Activated CD4-positive, CD25-positive, alpha-beta regulatory T cell treated with anti-CD3 and anti-CD28 coated beads, Interleukin-2, amount 50 U/mL, for 16 hours (primary cell): ENCODE measurements around the gene PFN4.

Experiments
- DNase-seq: peaks from one replicate; pipeline ENCODE4 v3.0.0-alpha.2; 2020; ENCODE audit warnings: low read depth, low spot score

PFN4 gene

DNA sequence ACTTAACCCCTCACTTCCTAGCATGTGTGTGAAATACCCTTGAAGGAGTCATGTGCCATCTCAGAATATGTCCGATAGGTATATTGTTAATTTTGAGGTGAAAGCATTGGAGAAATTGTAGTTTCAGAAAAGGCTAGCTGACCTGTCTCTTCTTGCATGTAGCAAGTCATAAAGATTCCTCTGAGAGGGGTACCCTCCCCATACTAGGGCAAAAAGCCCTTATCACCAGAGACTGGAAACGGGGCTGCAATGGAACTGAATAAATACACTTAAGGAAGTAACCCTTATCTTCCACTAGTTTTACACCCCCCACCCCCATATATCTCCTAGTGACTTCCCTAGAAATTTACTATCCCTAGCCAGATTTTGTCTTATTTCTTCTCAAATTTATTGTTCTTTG, 45.3 kb downstream of the PFN4 start:
- no peak for DNase-seq

GRCh38 chr2:24077535-24077877, 45.6 kb downstream of the PFN4 start:
- DNase-seq = no peak

GRCh38 chr2:24076849-24077534, 46.1 kb downstream of the PFN4 start:
- no peak for DNase-seq

DNA sequence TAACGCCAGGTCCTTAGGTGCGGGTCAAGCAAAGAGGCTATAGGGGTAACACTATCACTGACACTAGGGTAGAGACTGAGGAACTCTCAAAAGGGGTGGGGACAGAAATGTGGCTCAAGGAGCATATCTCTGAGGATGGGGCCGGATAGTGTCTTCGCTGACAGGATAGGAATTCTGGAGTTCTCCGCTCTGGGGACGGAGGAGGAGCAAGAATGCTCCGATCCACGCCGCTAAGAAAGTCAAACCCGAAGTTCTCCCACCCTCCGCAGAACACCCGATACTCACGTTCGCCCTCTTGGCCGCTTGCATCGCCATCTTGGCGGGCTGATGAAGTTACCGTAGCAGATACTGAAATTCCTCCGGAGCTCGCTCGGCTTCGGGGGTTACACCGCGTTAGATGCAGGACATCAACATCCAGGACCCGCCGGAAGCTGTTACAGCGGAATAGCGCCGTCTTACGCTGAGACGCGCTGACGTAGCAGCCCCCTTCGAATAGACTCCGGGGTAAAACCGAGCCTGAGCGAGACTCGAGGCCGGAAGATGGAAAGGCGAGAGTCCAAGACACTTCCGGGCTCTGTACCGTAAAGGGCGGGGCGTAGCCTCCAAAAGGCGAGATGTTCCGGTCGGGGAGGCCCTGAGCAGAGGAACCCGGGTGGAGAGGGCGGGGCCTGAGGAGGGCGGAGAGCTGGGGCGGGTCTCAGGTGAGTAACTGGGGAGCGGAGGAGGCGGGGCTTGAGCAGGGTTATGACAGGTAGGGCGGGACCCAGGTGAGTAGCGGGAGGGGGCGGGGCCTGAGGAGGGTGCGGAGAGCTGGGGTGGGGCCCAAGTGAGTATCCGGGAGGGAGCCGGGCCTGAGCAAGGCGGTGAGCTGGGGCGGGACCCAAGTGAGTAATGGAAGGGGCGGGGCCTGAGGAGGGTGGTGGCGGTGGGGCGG, 47.0 kb downstream of the PFN4 start, which contains the start of gene SF3B6:
SF3B6 (minus strand) TSS at position 412 of the 934 bp plus-strand sequence; CDS start at position 315, 97 bp downstream.
- DNase-seq = peak; percentile 99

- no peak for DNase-seq
Measured at GRCh38 chr2:24075259-24075658, 47.9 kb downstream of the PFN4 start.

GRCh38 chr2:24073816-24074215, 49.3 kb downstream of the PFN4 start:
- no peak for DNase-seq

DNA sequence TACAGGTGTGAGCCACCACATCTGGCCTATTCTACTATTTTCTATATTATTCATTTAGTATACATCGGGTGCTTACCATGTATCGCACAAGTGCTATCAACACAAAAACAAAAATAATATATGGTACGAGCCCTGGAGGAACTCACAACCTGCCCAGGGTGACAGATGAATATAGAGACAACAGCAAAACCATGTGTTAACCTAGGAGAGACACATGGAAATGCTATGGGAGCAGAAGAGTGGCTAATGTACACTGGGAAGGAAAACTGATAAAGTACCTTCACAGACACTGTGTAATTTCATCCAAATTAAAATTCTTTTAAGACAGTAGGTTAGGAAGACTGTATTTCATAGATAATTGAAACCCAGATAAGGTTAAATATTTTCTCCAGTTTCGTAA, 50.9 kb downstream of the PFN4 start:
- no peak for DNase-seq

DNA sequence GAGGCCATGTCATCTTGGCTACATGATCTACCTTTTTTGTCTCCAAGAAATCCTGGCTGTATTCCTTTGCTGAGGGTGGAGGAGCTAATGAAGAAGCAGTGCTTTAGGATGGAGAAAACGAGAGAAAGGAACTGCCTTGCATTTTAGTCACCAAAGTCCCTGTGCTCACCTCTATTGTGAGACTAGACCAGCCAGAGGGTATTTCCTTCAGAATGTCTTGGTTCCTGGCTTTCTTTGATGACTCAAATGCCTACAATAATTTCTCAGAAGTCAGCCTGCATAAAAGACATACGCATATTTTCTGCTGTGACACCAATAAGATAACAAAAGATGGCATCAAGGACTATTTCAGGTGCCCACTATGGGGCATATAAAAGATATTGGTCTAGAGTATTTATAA, 57.8 kb downstream of the PFN4 start:
- DNase-seq = no peak
